ENCODE data around the gene TEAD1. TPM values are rescaled to one million over a fixed set of nuclear protein-coding genes. Genes with fewer than 3 reads are reported as not detected.

TEAD1 gene
- total and polyA plus RNA-seq, 10 of the 15 experiments (the other 5 are each of a cell fraction or from before 2014, with no cell fraction given) = 0.01 to 0.59 (median 0.04) TPM; not detected in 6

GRCh38 chr11:12725055-12725862 is 51.0 kb downstream of the TEAD1 start:
- H3K9me3 ChIP-seq (replicated peaks; ENCODE audit: control insufficient read depth, insufficient read depth, low read length) = no peaks in the 10 kb centered on the region; the same call in 2 of the 3 replicates

GRCh38 chr11:12725863-12726682 is 51.9 kb downstream of the TEAD1 start:
- Histone ChIP-seq H3K79me2 (ENCODE audit: control insufficient read depth, insufficient read depth, low read length) (no peaks in the 10 kb centered on the region), H3K9me3 (replicated peaks; ENCODE audit: control insufficient read depth, insufficient read depth, low read length) (no peaks in the 10 kb centered on the region; the same call in 2 of the 3 replicates), H3K27me3 (replicated peaks in 1 of 2; ENCODE audit: control insufficient read depth in 2 of 2, insufficient read depth in 2 of 2, low read length in 1 of 2) (peaks cover 0 to 4% of the 10 kb centered on the region in 2 experiments; a peak in 2 of 4 replicates), H3K27ac (ENCODE audit: control insufficient read depth, insufficient read depth) (no peak overlapping the region), H3K4me3 (no peak overlapping the region), H4K20me1 (ENCODE audit: control insufficient read depth, insufficient read depth) (no peaks in the 10 kb centered on the region), H3K36me3 (ENCODE audit: control insufficient read depth in 2 of 2, insufficient read depth in 2 of 2, low read length in 1 of 2) (no peaks in the 10 kb centered on the region), H3K4me1 (ENCODE audit: control insufficient read depth, insufficient read depth, low read length) (no peaks in the 10 kb centered on the region), H3K4me2 (ENCODE audit: control insufficient read depth, insufficient read depth) (no peak overlapping the region), H3K9ac (ENCODE audit: control insufficient read depth, insufficient read depth, low read length) (no peak overlapping the region), H2AFZ (ENCODE audit: control insufficient read depth, low read depth, low read length) (no peak overlapping the region)
- ATAC-seq (no peak), DNase-seq (ENCODE audit: low read depth, low spot score) (no peak), FAIRE-seq (no peak)
- in situ Hi-C loops (cut with MboI) (no loop called here), intact Hi-C loops (cut with micrococcal nuclease; ENCODE audit: unreplicated experiment) (no loop called here)
- RAD21 ChIA-PET (ENCODE audit: unreplicated experiment) = no interaction called here
- 33% methylated on average over 8 of the region's 8 CpGs for WGBS (ENCODE audit: insufficient coverage, insufficient replicate concordance, low lambda C conversion rate, missing lambda C conversion rate)
- SMC1A ChIA-PET (ENCODE audit: uncharacterized antibody, unreplicated experiment) = no interaction called here
- POLR2A ChIA-PET = no interaction called here
- TF ChIP-seq ZZZ3 (IDR thresholded peaks at IDR 0.05; ENCODE audit: control insufficient read depth, insufficient read length, low read depth) (no peak), STAT1 (conservative IDR thresholded peaks at IDR 0.05) (no peak), CREB1 (IDR thresholded peaks at IDR 0.05; ENCODE audit: low read depth) (no peak), POLR2A (IDR thresholded peaks at IDR 0.05; ENCODE audit: low read depth, low read length) (no peak), BMI1 (IDR thresholded peaks at IDR 0.05; ENCODE audit: borderline replicate concordance) (no peak)
- CTCF ChIA-PET = no interaction called here
- no TSS peak for BruUV-seq (replicated peaks)

More at GRCh38 chr11:12725055-12725862, 51.0 kb downstream of the TEAD1 start:
- H3K4me3 ChIP-seq = no peak overlapping the region
- H3K36me3 ChIP-seq (ENCODE audit: control insufficient read depth in 2 of 2, insufficient read depth in 2 of 2, low read length in 1 of 2) = no peaks in the 10 kb centered on the region
- ChIA-PET POLR2A (no interaction called here), RAD21 (ENCODE audit: unreplicated experiment) (no interaction called here), SMC1A (ENCODE audit: uncharacterized antibody, unreplicated experiment) (no interaction called here), CTCF (no interaction called here)
- DNase-seq (ENCODE audit: low read depth, low spot score) (no peak), ATAC-seq (no peak), FAIRE-seq (no peak)
- no TSS peak for BruUV-seq (replicated peaks)
- intact Hi-C loops (cut with micrococcal nuclease; ENCODE audit: unreplicated experiment) (no loop called here), in situ Hi-C loops (cut with MboI) (no loop called here)
- WGBS (ENCODE audit: insufficient coverage, insufficient replicate concordance, low lambda C conversion rate, missing lambda C conversion rate) = 36% methylated on average over 8 of the region's 8 CpGs
- no peak overlapping the region for H3K27ac ChIP-seq (ENCODE audit: control insufficient read depth, insufficient read depth)
- H3K4me1 ChIP-seq (ENCODE audit: control insufficient read depth, insufficient read depth, low read length) = no peaks in the 10 kb centered on the region
- H3K9ac ChIP-seq (ENCODE audit: control insufficient read depth, insufficient read depth, low read length) = no peak overlapping the region
- peaks cover 0 to 4% of the 10 kb centered on the region in 2 experiments; a peak in 2 of 4 replicates for H3K27me3 ChIP-seq (replicated peaks in 1 of 2; ENCODE audit: control insufficient read depth in 2 of 2, insufficient read depth in 2 of 2, low read length in 1 of 2)
- no peak overlapping the region for H3K4me2 ChIP-seq (ENCODE audit: control insufficient read depth, insufficient read depth)
- no peaks in the 10 kb centered on the region for H4K20me1 ChIP-seq (ENCODE audit: control insufficient read depth, insufficient read depth)
- no peak overlapping the region for H2AFZ ChIP-seq (ENCODE audit: control insufficient read depth, low read depth, low read length)
- no peaks in the 10 kb centered on the region for H3K79me2 ChIP-seq (ENCODE audit: control insufficient read depth, insufficient read depth, low read length)
- no peak for TF ChIP-seq BRCA1 (IDR thresholded peaks at IDR 0.05; ENCODE audit: low read depth, low read length)
- TF ChIP-seq TBL1XR1 (IDR thresholded peaks at IDR 0.05; ENCODE audit: low read depth, low read length) = no peak
- no peak for TF ChIP-seq NR2C1 (IDR thresholded peaks at IDR 0.05)
- no peak for TF ChIP-seq STAT3 (IDR thresholded peaks at IDR 0.05; ENCODE audit: low read depth, low read length)
